HT1080 (cell line): Measurements from ENCODE around the gene CCDC91. TPM values are rescaled to one million over a fixed set of nuclear protein-coding genes. Genes with fewer than 3 reads are reported as not detected.

Source experiments
- DNase-seq: peaks from one replicate; pipeline ENCODE4 v3.0.0-alpha.2; 2015; ENCODE audit warnings: low read depth
- polyA plus RNA-seq, 2 experiments: library from polyadenylated mRNA; depleted of rRNA; stranded (reverse); fragments of >200 nt; gene quantifications; 2 replicates each; pipeline ENCODE4 v1.2.3, GENCODE V29; 2015
- total RNA-seq: library from RNA; depleted of rRNA; stranded (reverse); fragments of >200 nt; shearing (Covaris generic); gene quantifications from 2 replicates; pipeline ENCODE4 v1.2.3, GENCODE V29; 2014; rRNA removed

Gene CCDC91, protein sequence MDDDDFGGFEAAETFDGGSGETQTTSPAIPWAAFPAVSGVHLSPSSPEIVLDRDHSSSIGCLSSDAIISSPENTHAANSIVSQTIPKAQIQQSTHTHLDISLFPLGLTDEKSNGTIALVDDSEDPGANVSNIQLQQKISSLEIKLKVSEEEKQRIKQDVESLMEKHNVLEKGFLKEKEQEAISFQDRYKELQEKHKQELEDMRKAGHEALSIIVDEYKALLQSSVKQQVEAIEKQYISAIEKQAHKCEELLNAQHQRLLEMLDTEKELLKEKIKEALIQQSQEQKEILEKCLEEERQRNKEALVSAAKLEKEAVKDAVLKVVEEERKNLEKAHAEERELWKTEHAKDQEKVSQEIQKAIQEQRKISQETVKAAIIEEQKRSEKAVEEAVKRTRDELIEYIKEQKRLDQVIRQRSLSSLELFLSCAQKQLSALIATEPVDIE
- 12.6 and 20.0 TPM in 2 replicates for total RNA-seq
- 30.2 and 34.7 TPM in 2 replicates for polyA plus RNA-seq (2015; cell fraction: cytosol; rRNA removed)
- polyA plus RNA-seq (2015; cell fraction: nucleus; rRNA removed) = 16.0 and 21.1 TPM in 2 replicates

DNA sequence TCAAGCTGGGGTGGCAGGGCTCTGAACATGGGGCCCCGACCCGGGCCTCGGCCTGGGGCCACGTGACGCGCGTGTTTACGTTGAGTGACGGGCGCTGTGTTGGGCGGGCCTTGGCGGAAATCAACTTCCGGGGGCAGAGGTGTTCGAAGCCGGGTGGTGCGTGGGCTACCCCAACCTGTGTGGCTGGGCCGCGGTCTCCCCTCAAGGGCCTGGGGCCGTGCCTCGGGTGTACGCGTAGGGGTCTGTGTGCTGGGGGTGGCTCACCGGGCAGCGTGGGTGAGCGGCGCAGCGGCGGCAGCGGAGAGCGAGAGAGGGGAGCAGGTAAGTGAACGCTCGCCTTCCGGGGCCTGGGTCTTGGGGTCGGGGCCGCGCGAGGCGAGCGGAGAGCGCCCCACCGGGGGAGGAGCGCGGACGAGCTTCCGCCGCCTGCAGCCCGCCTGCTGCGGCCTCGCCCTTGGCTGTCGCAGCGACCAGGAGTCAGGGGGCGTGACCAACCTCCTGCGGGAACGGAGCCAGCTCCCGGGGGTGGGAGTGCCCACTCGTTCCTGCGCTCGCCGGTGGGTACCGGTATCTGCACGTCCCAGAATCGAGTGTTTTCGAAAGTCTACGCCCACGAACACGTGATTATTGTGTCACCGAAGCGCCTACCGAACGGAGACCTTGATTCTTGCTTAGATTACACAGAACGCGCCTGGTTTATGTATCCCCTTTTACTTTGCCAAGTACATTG lies at the start of gene CCDC91:
Gene CCDC91 (plus strand): TSS at position 136 of the 730 bp plus-strand sequence. CDS start 66,760 bp downstream, outside the sequence.
- peak; percentile 85 for DNase-seq

DNA sequence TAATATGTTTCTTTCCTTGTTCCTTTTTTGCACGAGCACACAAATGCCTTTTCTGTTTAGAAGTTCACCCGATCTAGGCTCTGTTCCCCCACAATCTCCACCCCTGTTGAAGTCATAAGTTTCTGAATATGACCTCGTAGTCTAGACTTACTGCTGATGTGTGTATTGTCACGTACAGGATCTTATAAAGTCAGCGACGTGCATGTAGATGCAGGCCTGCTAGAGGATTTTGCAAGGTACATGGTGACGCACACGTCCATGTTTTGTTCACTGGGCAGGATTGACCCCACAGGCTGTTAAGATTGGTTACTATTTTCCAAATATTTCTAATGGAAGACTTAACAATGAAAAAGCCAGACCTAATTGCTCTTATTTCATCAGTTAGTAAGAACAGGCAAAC lies 46.2 kb upstream of the CCDC91 start:
- DNase-seq = no peak

- DNase-seq = no peak
These were observed 45.7 kb upstream of the CCDC91 start for GRCh38 chr12:28144532-28144931.

GRCh38 chr12:28145216-28145615 lies 45.0 kb upstream of the CCDC91 start:
- DNase-seq = peak; percentile 13

DNA sequence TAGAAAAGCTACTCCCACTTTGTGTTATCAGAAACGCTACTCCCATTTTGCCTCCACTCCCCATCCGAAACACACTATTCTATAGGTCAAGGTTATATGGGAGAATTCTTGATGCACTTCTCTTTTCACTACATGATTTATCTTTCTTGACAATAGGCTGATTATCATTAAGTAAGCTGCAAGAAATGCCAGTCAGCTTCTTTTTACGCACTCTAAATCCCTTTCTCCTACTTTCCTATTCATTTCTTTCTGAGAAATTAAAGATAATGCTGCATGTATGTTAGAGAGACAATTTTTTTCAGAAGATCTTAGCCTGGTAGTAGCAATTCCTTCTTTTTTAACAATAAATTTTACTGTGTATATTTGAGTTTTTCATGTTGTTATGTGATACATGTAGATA lies 41.0 kb upstream of the CCDC91 start:
- DNase-seq = no peak

DNA sequence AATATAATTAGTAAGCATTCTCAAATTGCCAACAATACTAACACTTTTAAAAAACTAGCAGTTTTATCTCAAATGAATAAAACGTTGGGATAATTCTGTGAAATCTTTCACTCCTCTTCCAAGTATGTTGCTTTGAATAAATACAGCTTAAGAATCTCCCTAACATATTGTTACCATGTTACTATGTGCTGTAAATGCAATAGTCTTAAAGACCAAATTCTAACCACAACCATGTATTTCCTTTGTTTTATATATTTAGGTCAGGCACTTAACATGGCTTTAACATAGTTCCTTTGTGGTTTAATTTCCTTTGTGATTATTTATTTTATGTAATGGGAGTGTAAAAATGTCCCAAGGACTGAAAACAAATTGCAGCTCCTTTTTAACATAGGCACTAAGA lies 33.9 kb upstream of the CCDC91 start:
- DNase-seq = no peak

DNA sequence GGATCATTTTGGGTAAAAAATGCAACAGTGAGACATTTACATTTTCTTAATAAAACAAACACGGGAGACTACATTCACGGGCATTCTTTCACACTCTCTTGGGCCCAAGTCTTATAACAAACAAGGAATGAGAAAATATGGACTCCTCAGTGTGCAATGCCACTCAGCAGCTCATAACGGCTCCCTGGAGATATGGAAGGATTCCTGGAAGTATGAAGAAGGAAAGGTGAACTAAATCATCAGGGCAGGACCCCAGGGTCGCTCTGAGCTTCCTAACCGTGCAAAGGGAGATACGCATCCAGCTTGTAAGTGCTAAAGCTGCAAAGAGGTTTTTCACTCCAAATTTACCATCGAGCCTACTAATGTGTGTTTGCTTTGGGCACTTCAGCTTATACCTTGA lies 33.5 kb upstream of the CCDC91 start:
- no peak for DNase-seq

GRCh38 chr12:28158353-28158752 lies 31.9 kb upstream of the CCDC91 start:
- no peak for DNase-seq

- no peak for DNase-seq
These were observed 30.6 kb upstream of the CCDC91 start for GRCh38 chr12:28159688-28160087.

GRCh38 chr12:28161697-28162096 lies 28.6 kb upstream of the CCDC91 start:
- DNase-seq = no peak

DNA sequence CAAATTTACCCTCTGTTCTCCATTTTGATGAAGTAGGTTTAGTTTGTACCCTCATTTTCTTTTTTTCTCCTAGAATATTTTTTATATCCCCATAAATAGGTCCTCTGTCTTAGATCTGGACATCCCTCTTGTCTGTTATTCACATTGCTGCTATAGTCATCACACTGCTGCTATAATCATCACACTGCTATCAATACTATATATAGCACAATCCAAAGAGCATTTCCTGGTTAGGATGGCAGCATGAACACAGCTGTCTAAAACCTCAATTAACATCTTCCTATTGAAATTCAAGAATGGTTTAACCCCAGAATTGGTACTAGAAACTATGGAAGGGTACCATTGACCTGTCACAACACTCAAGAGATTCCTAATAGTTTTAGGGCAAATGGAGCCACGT lies 27.6 kb upstream of the CCDC91 start:
- DNase-seq = no peak

DNA sequence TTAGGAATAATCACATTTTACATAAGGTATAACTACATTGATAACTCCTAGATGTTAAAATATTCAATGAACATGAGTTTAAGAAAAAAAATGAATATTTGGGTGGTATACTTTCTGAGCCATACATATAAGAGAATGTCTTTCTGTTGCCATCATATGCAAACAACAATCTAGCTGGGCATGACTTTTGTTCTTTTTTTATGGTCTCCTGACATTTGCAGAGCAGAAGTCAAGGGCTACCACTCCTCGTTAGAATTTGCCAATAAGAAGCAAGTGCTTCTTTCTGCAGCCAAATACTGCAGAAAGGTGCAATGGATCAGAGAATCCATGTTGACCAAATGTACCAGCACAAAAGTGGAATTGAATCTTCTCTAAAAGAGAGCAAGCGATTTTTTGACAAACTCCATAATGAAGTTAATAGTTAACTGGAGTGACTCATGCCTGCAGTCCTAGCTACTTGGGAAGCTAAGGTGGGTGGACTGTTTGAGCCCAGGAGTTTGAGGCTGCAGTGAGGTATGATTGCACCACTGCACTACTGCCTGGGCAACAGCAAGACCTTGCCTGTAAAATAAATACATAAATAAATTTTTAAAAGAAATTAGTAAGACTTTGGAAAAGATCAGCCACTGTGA lies 25.5 kb upstream of the CCDC91 start:
- no peak for DNase-seq

GRCh38 chr12:28167981-28168485 lies 22.2 kb upstream of the CCDC91 start:
- no peak for DNase-seq

- no peak for DNase-seq
These were observed 18.7 kb upstream of the CCDC91 start for GRCh38 chr12:28171356-28172060.

DNA sequence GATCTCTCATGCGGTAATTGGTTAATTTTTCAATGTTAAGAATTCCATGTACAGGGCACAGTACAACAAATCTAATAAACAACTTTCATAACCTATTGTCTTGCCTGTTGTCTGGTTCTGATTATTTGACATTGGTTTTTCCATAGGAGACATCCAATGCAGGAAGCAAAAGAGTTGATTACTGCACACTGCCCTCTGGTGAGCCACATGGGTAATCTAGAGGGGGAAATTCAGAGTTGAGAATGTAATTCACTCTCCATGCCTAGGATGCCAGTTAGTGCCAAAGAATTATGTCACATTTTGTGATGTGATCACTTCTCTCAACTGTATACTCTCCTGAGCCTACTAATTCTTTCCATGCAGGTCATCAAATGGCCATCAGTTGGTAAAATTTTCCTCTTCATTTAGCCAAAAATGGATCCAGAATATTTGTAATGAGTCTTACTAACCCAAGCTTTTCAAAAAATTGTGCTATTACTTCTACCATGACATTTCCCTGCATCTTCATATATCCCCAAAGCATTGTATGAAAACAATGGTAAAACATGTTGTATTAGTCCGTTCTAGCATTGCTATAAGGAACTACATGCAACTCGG lies 17.7 kb upstream of the CCDC91 start:
- peak; percentile 63 for DNase-seq

DNA sequence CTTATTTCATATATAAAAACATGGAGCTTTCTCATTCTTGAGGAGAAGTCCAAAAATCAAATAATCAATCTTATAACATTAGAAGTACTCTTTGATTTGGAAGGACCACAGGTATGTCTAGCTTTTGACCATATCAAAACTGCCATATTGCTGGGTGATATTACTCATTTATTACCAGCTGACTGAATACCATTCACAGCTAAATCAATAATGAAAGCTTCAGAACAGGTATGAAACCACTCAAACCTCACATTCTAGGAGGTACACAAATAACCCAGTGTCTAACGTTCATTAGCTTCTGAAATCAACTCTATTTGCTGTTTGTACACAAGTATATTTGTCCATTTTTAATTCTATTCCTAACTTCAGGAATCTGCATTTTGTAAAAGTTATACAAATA lies 16.8 kb upstream of the CCDC91 start:
- DNase-seq = no peak

DNA sequence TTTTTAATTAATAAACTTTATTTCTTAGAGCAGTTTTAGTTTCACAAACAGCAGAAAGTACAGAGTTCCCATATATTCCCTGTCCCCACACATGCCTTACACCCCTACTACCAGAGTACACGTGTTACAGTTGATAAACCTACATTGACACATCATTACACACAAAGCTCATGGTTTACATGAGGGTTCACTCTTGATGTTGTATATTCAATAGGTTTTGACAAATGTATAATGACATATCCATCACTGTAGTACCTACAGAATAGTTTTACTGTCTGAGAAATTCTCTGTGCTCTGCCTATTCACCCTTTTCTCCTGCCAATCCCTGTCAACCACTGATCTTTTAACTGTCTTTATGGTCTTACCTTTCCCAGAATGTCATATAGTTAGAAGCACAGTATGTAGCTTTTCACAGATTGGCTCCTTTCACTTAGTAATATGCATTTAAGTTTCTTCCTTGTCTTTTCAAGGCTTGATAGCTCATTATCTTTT lies 15.1 kb upstream of the CCDC91 start:
- DNase-seq = no peak

GRCh38 chr12:28176295-28176694 lies 14.0 kb upstream of the CCDC91 start:
- DNase-seq = no peak

- DNase-seq = no peak
These were observed 12.8 kb upstream of the CCDC91 start for GRCh38 chr12:28177461-28177860.

DNA sequence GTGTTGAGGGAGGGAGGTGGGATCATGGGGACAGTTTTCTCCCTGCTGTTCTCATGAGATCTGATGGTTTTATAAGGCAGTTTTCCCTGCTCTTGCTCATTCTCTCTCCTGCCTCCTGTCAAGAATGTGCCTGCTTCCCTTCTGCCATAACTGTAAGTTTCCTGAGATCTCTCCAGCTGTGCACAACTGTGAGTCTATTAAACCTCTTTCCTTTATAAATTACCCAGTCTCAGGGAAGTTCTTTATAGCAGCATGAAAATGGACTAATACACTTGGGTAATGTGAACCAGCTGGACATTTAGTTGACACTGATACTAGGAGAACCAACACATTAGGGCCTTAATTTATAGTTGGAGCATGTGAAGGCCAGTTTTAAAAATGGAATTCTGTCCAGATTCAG lies 12.4 kb upstream of the CCDC91 start:
- DNase-seq = no peak
